ENCODE measurements around the gene CA5B.
"Not testable (repeated sequence)": the region's sequence is repeated elsewhere in the genome, so short reads cannot be mapped to it uniquely, and the experiment has no call there.

CA5B gene

GRCh38 chrX:15731368-15731767 lies 6.7 kb upstream of the CA5B start:
- DNase-seq; H3K27ac Mint-ChIP-seq; H3K27me3 Mint-ChIP-seq; H3K36me3 Mint-ChIP-seq (ENCODE audit: insufficient read depth); ATAC-seq (replicated peaks); H3K4me3 Mint-ChIP-seq; H3K9me3 Mint-ChIP-seq; H3K4me1 Mint-ChIP-seq (ENCODE audit: low read depth in 2 of 2): not testable (repeated sequence)

GRCh38 chrX:15737190-15737958 lies 696 bp upstream of the CA5B start:
- Mint-ChIP-seq H3K4me1 (ENCODE audit: low read depth in 2 of 2) (peaks cover 24 to 34% of the 10 kb centered on the region in 2 donors), H3K36me3 (ENCODE audit: insufficient read depth) (peaks cover 29% of the 10 kb centered on the region), H3K27ac (peak overlapping the region; percentile 92 to 94), H3K4me3 (peak overlapping the region; percentile 89), H3K27me3 (no peaks in the 10 kb centered on the region), H3K9me3 (no peaks in the 10 kb centered on the region)
- no peak for ATAC-seq (replicated peaks)
- no peak for DNase-seq

GRCh38 chrX:15739886-15740285 lies 1.8 kb downstream of the CA5B start:
- no peak for ATAC-seq (replicated peaks)
- peaks cover 51% of the 10 kb centered on the region for H3K36me3 Mint-ChIP-seq (ENCODE audit: insufficient read depth)
- H3K9me3 Mint-ChIP-seq: no peaks in the 10 kb centered on the region
- H3K27me3 Mint-ChIP-seq: no peaks in the 10 kb centered on the region
- DNase-seq: no peak
- H3K4me1 Mint-ChIP-seq (ENCODE audit: low read depth in 2 of 2): peaks cover 44 to 55% of the 10 kb centered on the region in 2 donors
- peak overlapping the region in 1 of 2 donors; percentile 92 for H3K27ac Mint-ChIP-seq
- H3K4me3 Mint-ChIP-seq: peak overlapping the region; percentile 89

- H3K4me1 Mint-ChIP-seq (ENCODE audit: low read depth in 2 of 2): peaks cover 51 to 64% of the 10 kb centered on the region in 2 donors
- H3K27me3 Mint-ChIP-seq: no peaks in the 10 kb centered on the region
- ATAC-seq (replicated peaks): no peak
- H3K36me3 Mint-ChIP-seq (ENCODE audit: insufficient read depth): peaks cover 45% of the 10 kb centered on the region
- H3K27ac Mint-ChIP-seq: peak overlapping the region; percentile 56 to 79
- DNase-seq: no peak
- no peaks in the 10 kb centered on the region for H3K9me3 Mint-ChIP-seq
- peak overlapping the region in 1 of 2 donors; percentile 58 for H3K4me3 Mint-ChIP-seq
These were observed 6.3 kb downstream of the CA5B start for GRCh38 chrX:15744181-15744867.

GRCh38 chrX:15745179-15745578 lies 7.1 kb downstream of the CA5B start:
- H3K27ac Mint-ChIP-seq: peak overlapping the region in 1 of 2 donors; percentile 56

GRCh38 chrX:15746651-15747050 lies 8.6 kb downstream of the CA5B start:
- peaks cover 58 to 67% of the 10 kb centered on the region in 2 donors for H3K4me1 Mint-ChIP-seq (ENCODE audit: low read depth in 2 of 2)
- not testable (repeated sequence) for H3K27me3 Mint-ChIP-seq; H3K4me3 Mint-ChIP-seq; ATAC-seq (replicated peaks); DNase-seq; H3K9me3 Mint-ChIP-seq
- H3K27ac Mint-ChIP-seq: peak overlapping the region; percentile 82 to 87
- H3K36me3 Mint-ChIP-seq (ENCODE audit: insufficient read depth): peaks cover 51% of the 10 kb centered on the region

More at GRCh38 chrX:15745179-15745578, 7.1 kb downstream of the CA5B start:
- Mint-ChIP-seq H3K36me3 (ENCODE audit: insufficient read depth) (peaks cover 47% of the 10 kb centered on the region), H3K27me3 (no peaks in the 10 kb centered on the region), H3K4me3 (no peak overlapping the region), H3K4me1 (ENCODE audit: low read depth in 2 of 2) (peaks cover 53 to 65% of the 10 kb centered on the region in 2 donors), H3K9me3 (no peaks in the 10 kb centered on the region)
- ATAC-seq (replicated peaks) (no peak), DNase-seq (no peak)

- Mint-ChIP-seq H3K9me3 (no peaks in the 10 kb centered on the region), H3K27ac (peak overlapping the region in 1 of 2 donors; percentile 87), H3K36me3 (ENCODE audit: insufficient read depth) (peaks cover 41% of the 10 kb centered on the region), H3K4me1 (ENCODE audit: low read depth in 2 of 2) (peaks cover 54 to 60% of the 10 kb centered on the region in 2 donors), H3K27me3 (no peaks in the 10 kb centered on the region), H3K4me3 (peak overlapping the region in 1 of 2 donors; percentile 43)
- ATAC-seq (replicated peaks) (no peak), DNase-seq (no peak)
These were observed 9.6 kb downstream of the CA5B start for GRCh38 chrX:15747626-15748173.

GRCh38 chrX:15748841-15749240 lies 10.8 kb downstream of the CA5B start:
- H3K27ac Mint-ChIP-seq: peak overlapping the region; percentile 96 to 98
- peak overlapping the region; percentile 74 to 77 for H3K4me3 Mint-ChIP-seq

GRCh38 chrX:15749642-15750610 lies 11.9 kb downstream of the CA5B start:
- Mint-ChIP-seq H3K27ac (peak overlapping the region; percentile 96 to 98), H3K4me1 (ENCODE audit: low read depth in 2 of 2) (peaks cover 45 to 56% of the 10 kb centered on the region in 2 donors), H3K4me3 (peak overlapping the region; percentile 74 to 77), H3K9me3 (no peaks in the 10 kb centered on the region), H3K27me3 (no peaks in the 10 kb centered on the region), H3K36me3 (ENCODE audit: insufficient read depth) (peaks cover 25% of the 10 kb centered on the region)
- DNase-seq (peak in 1 of 3 experiments; percentile 14), ATAC-seq (replicated peaks) (peak; percentile 28)

More at GRCh38 chrX:15748841-15749240, 10.8 kb downstream of the CA5B start:
- Mint-ChIP-seq H3K9me3 (no peaks in the 10 kb centered on the region), H3K4me1 (ENCODE audit: low read depth in 2 of 2) (peaks cover 46 to 58% of the 10 kb centered on the region in 2 donors), H3K36me3 (ENCODE audit: insufficient read depth) (peaks cover 32% of the 10 kb centered on the region), H3K27me3 (no peaks in the 10 kb centered on the region)
- no peak for ATAC-seq (replicated peaks)
- no peak for DNase-seq

GRCh38 chrX:15750611-15751154 lies 12.6 kb downstream of the CA5B start:
- H3K4me3 Mint-ChIP-seq: peak overlapping the region; percentile 74 to 77
- H3K27ac Mint-ChIP-seq: peak overlapping the region; percentile 96 to 98
- H3K9me3 Mint-ChIP-seq: no peaks in the 10 kb centered on the region
- H3K36me3 Mint-ChIP-seq (ENCODE audit: insufficient read depth): peaks cover 25% of the 10 kb centered on the region
- peaks cover 43 to 56% of the 10 kb centered on the region in 2 donors for H3K4me1 Mint-ChIP-seq (ENCODE audit: low read depth in 2 of 2)
- DNase-seq (peak in 1 of 3 experiments; percentile 21), ATAC-seq (replicated peaks) (peak; percentile 25)
- no peaks in the 10 kb centered on the region for H3K27me3 Mint-ChIP-seq

GRCh38 chrX:15751155-15751819 lies 13.2 kb downstream of the CA5B start:
- DNase-seq: peak; percentile 8 to 23 (median 18)
- peaks cover 20% of the 10 kb centered on the region for H3K36me3 Mint-ChIP-seq (ENCODE audit: insufficient read depth)

GRCh38 chrX:15755091-15755490 lies 17.0 kb downstream of the CA5B start:
- Mint-ChIP-seq H3K4me1 (ENCODE audit: low read depth in 2 of 2) (peaks cover 43 to 54% of the 10 kb centered on the region in 2 donors), H3K27ac (peak overlapping the region in 1 of 2 donors; percentile 98), H3K36me3 (ENCODE audit: insufficient read depth) (peaks cover 32% of the 10 kb centered on the region), H3K4me3 (no peak overlapping the region), H3K9me3 (no peaks in the 10 kb centered on the region), H3K27me3 (no peaks in the 10 kb centered on the region)
- no peak for ATAC-seq (replicated peaks)
- DNase-seq: no peak

More at GRCh38 chrX:15751155-15751819, 13.2 kb downstream of the CA5B start:
- Mint-ChIP-seq H3K9me3 (no peaks in the 10 kb centered on the region), H3K27me3 (no peaks in the 10 kb centered on the region), H3K4me3 (peak overlapping the region; percentile 74 to 77), H3K27ac (peak overlapping the region; percentile 96 to 98), H3K4me1 (ENCODE audit: low read depth in 2 of 2) (peaks cover 48 to 61% of the 10 kb centered on the region in 2 donors)
- ATAC-seq (replicated peaks): peak; percentile 83
